Activated T-cell treated with anti-CD3 and anti-CD28 coated beads for 4 hours (primary cell): ENCODE results near the gene SHLD2.
"Not testable (repeated sequence)": the region's sequence is repeated elsewhere in the genome, so short reads cannot be mapped to it uniquely, and the experiment has no call there.

Experiments used
- DNase-seq: peaks from one replicate; pipeline ENCODE4 v3.0.0-alpha.2; 2020

SHLD2 gene

GRCh38 chr10:87094373-87095235 is at the start of gene SHLD2, which contains the start of gene GLUD1:
Gene SHLD2 (plus strand): TSS chr10:87095206. CDS start chr10:87151355, 56,149 bp downstream.
Gene GLUD1 (minus strand): TSS chr10:87094843. CDS start chr10:87094769, 74 bp downstream.
- peak; percentile 72 for DNase-seq

- DNase-seq, result no peak
Measured at GRCh38 chr10:87045434-87045938, 49.5 kb upstream of the SHLD2 start.

GRCh38 chr10:87053111-87053510 is 41.9 kb upstream of the SHLD2 start:
- DNase-seq, result no peak

- no peak for DNase-seq
Measured at GRCh38 chr10:87053577-87054181, 41.3 kb upstream of the SHLD2 start.

GRCh38 chr10:87054373-87055295 is 40.4 kb upstream of the SHLD2 start:
- DNase-seq, result no peak

GRCh38 chr10:87058171-87058570 is 36.8 kb upstream of the SHLD2 start:
- DNase-seq, result no peak

GRCh38 chr10:87059401-87059800 is 35.6 kb upstream of the SHLD2 start:
- no peak for DNase-seq

GRCh38 chr10:87060280-87060928 is 34.6 kb upstream of the SHLD2 start:
- no peak for DNase-seq

GRCh38 chr10:87064651-87065050 is 30.4 kb upstream of the SHLD2 start:
- DNase-seq, result no peak

- no peak for DNase-seq
Measured at GRCh38 chr10:87066178-87066577, 28.8 kb upstream of the SHLD2 start.

GRCh38 chr10:87066865-87067264 is 28.1 kb upstream of the SHLD2 start:
- DNase-seq, result no peak

GRCh38 chr10:87068281-87068680 is 26.7 kb upstream of the SHLD2 start:
- no peak for DNase-seq

GRCh38 chr10:87072449-87072848 is 22.6 kb upstream of the SHLD2 start:
- DNase-seq, result no peak

- DNase-seq, result not testable (repeated sequence)
Measured at GRCh38 chr10:87076421-87076820, 18.6 kb upstream of the SHLD2 start.

GRCh38 chr10:87079106-87079836 is 15.7 kb upstream of the SHLD2 start:
- DNase-seq, result no peak

GRCh38 chr10:87080621-87081020 is 14.4 kb upstream of the SHLD2 start:
- not testable (repeated sequence) for DNase-seq

GRCh38 chr10:87081574-87081973 is 13.4 kb upstream of the SHLD2 start:
- DNase-seq, result not testable (repeated sequence)

- DNase-seq, result not testable (repeated sequence)
Measured at GRCh38 chr10:87082219-87082618, 12.8 kb upstream of the SHLD2 start.

- DNase-seq, result not testable (repeated sequence)
Measured at GRCh38 chr10:87083576-87084290, 11.3 kb upstream of the SHLD2 start.

- DNase-seq, result not testable (repeated sequence)
Measured at GRCh38 chr10:87084291-87084782, 10.7 kb upstream of the SHLD2 start.

- no peak for DNase-seq
Measured at GRCh38 chr10:87085537-87085936, 9.5 kb upstream of the SHLD2 start.
